Smooth muscle cell (in vitro differentiated cells): ENCODE measurements around the gene CSTF2T. TPM values are rescaled to one million over a fixed set of nuclear protein-coding genes. Genes with fewer than 3 reads are reported as not detected.

ENCODE experiments used
- DNase-seq: peaks from one replicate; lab custom pipeline; 2025; ENCODE audit not compliant: unreplicated experiment; lab: John Stamatoyannopoulos, UW
- H2AFZ ChIP-seq: fragments of 200-600 bp; sonication (generic); 2 replicates; pipeline ENCODE4 v1.6.0; 2016; ENCODE audit warnings: antibody characterized with exemption, low read depth, mild to moderate bottlenecking
- H3F3A ChIP-seq: fragments of 200-600 bp; sonication (generic); 2 replicates; pipeline ENCODE4 v1.6.0; 2017; ENCODE audit warnings: antibody characterized with exemption, low read depth
- H3K27ac ChIP-seq: fragments of 200-600 bp; sonication (generic); 2 replicates; pipeline ENCODE4 v1.5.1; 2016; ENCODE audit warnings: low read depth, mild to moderate bottlenecking
- H3K27me3 ChIP-seq: fragments of 200-600 bp; sonication (generic); 2 replicates; pipeline ENCODE4 v1.6.1; 2016; ENCODE audit warnings: low read depth, mild to moderate bottlenecking
- H3K36me3 ChIP-seq: fragments of 200-600 bp; sonication (generic); 2 replicates; pipeline ENCODE4 v1.5.1; 2016; ENCODE audit warnings: low read depth
- H3K4me1 ChIP-seq: fragments of 200-600 bp; sonication (generic); 2 replicates; pipeline ENCODE4 v1.5.1; 2016; ENCODE audit warnings: low read depth
- H3K4me2 ChIP-seq: fragments of 200-600 bp; sonication (generic); 2 replicates; pipeline ENCODE4 v1.6.0; 2016; ENCODE audit warnings: mild to moderate bottlenecking
- H3K4me3 ChIP-seq: fragments of 200-600 bp; sonication (generic); 2 replicates; pipeline ENCODE4 v1.5.1; 2016; ENCODE audit warnings: mild to moderate bottlenecking
- H3K79me2 ChIP-seq: fragments of 200-600 bp; sonication (generic); 2 replicates; pipeline ENCODE4 v1.6.0; 2016; ENCODE audit warnings: low read depth, mild to moderate bottlenecking
- H3K9ac ChIP-seq: fragments of 200-600 bp; sonication (generic); 2 replicates; pipeline ENCODE4 v1.6.0; 2016; ENCODE audit warnings: low read depth
- H3K9me3 ChIP-seq: fragments of 200-600 bp; sonication (generic); replicated peaks from 2 replicates; pipeline ENCODE4 v1.5.1; 2016; ENCODE audit warnings: low read depth
- H4K20me1 ChIP-seq: fragments of 200-600 bp; sonication (generic); 2 replicates; pipeline ENCODE4 v1.6.0; 2016; ENCODE audit warnings: low read depth
- CTCF ChIP-seq: fragments of 200-600 bp; sonication (generic); IDR thresholded peaks from 2 replicates; pipeline ENCODE4 v1.5.1; 2017; ENCODE audit warnings: borderline replicate concordance, mild to moderate bottlenecking, antibody characterized with exemption; ENCODE audit not compliant: insufficient read depth, poor library complexity, severe bottlenecking
- WGBS: methylation state at CpG from one replicate; pipeline ENCODE4 v1.1.7; 2016; ENCODE audit warnings: low lambda C conversion rate; 5-methylcytosine and 5-hydroxymethylcytosine counted together
- polyA plus RNA-seq: library from polyadenylated mRNA; unstranded; fragments of >200 nt; fragmentation: Nextera tagmentation; extraction: Ambion mirVana; gene quantifications from 2 replicates; pipeline ENCODE4 v1.2.1, GENCODE V29; 2016
- total RNA-seq: library from RNA; depleted of rRNA; stranded (reverse); fragments of >200 nt; gene quantifications from 2 replicates; pipeline ENCODE4 v1.2.3, GENCODE V29; 2014

The CSTF2T gene
- total and polyA plus RNA-seq, 2 experiments from 2014 or later: 8.3 to 18.5 TPM

DNA sequence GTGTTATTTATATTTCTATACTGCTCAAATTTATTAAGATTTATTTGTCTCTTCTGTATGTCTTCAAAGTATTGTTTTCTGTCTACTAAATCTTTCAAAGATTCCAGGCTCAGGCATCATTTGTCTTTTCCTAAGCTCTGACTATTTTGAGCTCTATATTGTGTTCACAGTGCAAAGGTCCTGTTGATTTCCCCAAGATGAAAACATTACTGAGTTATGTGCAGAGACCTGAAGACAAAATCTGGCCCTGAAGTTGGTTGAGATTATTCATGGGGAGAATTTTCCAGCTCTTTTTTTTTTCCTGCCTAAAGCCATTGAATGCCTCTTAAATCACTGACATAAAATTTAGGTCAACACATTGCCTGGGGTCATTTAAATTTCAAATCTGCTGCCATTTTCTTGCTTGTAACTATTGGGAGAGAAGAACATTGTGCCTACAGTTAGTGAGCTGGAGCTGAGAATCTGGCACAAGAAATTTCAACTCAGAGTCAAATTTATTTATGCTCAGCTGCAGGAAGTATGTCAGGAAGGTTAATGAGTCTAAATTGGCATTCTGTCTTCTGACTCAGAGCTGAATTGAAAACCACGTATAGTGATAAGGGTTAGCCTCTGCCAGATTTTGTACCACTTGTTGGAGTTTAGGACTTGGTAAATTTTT is 31.6 kb downstream of the CSTF2T start:
- no peak overlapping the region for H3K4me3 ChIP-seq
- H3K27me3 ChIP-seq: no peaks in the 10 kb centered on the region
- no peaks in the 10 kb centered on the region for H3F3A ChIP-seq
- no peak overlapping the region for H3K27ac ChIP-seq
- H3K9ac ChIP-seq: no peak overlapping the region
- peaks cover 9% of the 10 kb centered on the region for H3K4me1 ChIP-seq
- H2AFZ ChIP-seq: no peak overlapping the region
- H3K9me3 ChIP-seq: no peaks in the 10 kb centered on the region
- H3K4me2 ChIP-seq: no peak overlapping the region
- no peaks in the 10 kb centered on the region for H3K36me3 ChIP-seq
- H3K79me2 ChIP-seq: no peaks in the 10 kb centered on the region
- WGBS: 9% methylated on average over 1 of the region's 1 CpG
- DNase-seq: no peak
- TF ChIP-seq CTCF: no peak
- H4K20me1 ChIP-seq: no peaks in the 10 kb centered on the region

GRCh38 chr10:51666456-51666855 is 32.9 kb downstream of the CSTF2T start:
- no peaks in the 10 kb centered on the region for H3K27me3 ChIP-seq
- no peak for DNase-seq
- no peak overlapping the region for H3K4me2 ChIP-seq
- H3K27ac ChIP-seq: no peak overlapping the region
- no peak overlapping the region for H2AFZ ChIP-seq
- no peaks in the 10 kb centered on the region for H4K20me1 ChIP-seq
- no peak overlapping the region for H3K4me3 ChIP-seq
- H3K9me3 ChIP-seq: no peaks in the 10 kb centered on the region
- TF ChIP-seq CTCF: no peak
- no peaks in the 10 kb centered on the region for H3K79me2 ChIP-seq
- no peak overlapping the region for H3K9ac ChIP-seq
- peaks cover 9% of the 10 kb centered on the region for H3K4me1 ChIP-seq
- no peaks in the 10 kb centered on the region for H3K36me3 ChIP-seq
- H3F3A ChIP-seq: no peaks in the 10 kb centered on the region

DNA sequence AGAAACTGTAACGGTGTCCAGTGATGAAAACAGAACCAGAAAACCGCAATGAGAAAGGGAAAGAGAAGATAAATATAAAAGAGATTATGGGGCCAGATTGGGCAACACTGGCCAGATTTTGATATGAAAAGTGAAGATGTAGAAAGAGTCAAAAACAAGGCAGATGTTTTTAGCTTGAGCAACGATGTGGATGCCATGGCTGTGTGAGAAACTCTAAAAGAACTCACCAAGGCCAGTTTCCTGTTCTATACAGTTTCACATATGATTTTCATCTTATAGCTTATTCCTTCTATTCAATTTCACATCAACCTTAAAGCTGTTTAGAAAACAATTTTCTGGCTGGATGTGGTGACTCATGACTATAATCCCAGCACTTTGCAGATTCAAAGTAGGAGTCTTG is 36.3 kb downstream of the CSTF2T start:
- H3K4me1 ChIP-seq: peaks cover 9% of the 10 kb centered on the region
- no peaks in the 10 kb centered on the region for H3K9me3 ChIP-seq
- no peak overlapping the region for H2AFZ ChIP-seq
- TF ChIP-seq CTCF: no peak
- no peaks in the 10 kb centered on the region for H3K79me2 ChIP-seq
- no peak overlapping the region for H3K4me3 ChIP-seq
- no peak for DNase-seq
- H3K27ac ChIP-seq: no peak overlapping the region
- H4K20me1 ChIP-seq: no peaks in the 10 kb centered on the region
- H3K4me2 ChIP-seq: no peak overlapping the region
- H3F3A ChIP-seq: no peaks in the 10 kb centered on the region
- 97% methylated on average over 3 of the region's 3 CpGs for WGBS
- H3K36me3 ChIP-seq: no peaks in the 10 kb centered on the region
- H3K9ac ChIP-seq: no peak overlapping the region
- H3K27me3 ChIP-seq: no peaks in the 10 kb centered on the region

DNA sequence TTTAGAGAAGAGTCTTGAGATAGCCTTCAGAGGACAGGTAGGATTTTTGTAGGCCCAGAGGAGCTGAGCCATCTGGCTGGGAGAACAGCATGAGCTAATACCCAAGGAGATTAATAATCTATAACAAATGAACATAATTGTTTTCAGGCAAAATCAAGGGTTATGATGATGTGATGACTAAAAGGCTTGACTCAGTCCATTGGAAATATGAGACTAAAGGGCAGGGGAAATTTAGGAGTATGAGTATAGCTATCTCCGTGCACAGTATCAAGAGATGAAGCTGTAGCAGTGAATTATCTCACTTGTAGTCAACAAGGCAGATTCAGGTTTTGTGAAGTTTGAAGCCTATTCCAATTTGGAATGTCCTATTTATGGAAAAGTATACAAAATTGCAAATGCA is 40.1 kb downstream of the CSTF2T start:
- Histone ChIP-seq H3K4me3 (no peak overlapping the region), H4K20me1 (no peaks in the 10 kb centered on the region), H3K9ac (no peak overlapping the region), H3F3A (no peaks in the 10 kb centered on the region), H3K79me2 (no peaks in the 10 kb centered on the region), H3K4me1 (peaks cover 8% of the 10 kb centered on the region), H3K36me3 (no peaks in the 10 kb centered on the region), H2AFZ (no peak overlapping the region), H3K27me3 (no peaks in the 10 kb centered on the region), H3K27ac (no peak overlapping the region), H3K9me3 (no peaks in the 10 kb centered on the region), H3K4me2 (no peak overlapping the region)
- no peak for TF ChIP-seq CTCF
- WGBS: 92% methylated on average over 1 of the region's 1 CpG
- no peak for DNase-seq
